Measurements from ENCODE around the gene CCDC88B.

Gene CCDC88B

DNA sequence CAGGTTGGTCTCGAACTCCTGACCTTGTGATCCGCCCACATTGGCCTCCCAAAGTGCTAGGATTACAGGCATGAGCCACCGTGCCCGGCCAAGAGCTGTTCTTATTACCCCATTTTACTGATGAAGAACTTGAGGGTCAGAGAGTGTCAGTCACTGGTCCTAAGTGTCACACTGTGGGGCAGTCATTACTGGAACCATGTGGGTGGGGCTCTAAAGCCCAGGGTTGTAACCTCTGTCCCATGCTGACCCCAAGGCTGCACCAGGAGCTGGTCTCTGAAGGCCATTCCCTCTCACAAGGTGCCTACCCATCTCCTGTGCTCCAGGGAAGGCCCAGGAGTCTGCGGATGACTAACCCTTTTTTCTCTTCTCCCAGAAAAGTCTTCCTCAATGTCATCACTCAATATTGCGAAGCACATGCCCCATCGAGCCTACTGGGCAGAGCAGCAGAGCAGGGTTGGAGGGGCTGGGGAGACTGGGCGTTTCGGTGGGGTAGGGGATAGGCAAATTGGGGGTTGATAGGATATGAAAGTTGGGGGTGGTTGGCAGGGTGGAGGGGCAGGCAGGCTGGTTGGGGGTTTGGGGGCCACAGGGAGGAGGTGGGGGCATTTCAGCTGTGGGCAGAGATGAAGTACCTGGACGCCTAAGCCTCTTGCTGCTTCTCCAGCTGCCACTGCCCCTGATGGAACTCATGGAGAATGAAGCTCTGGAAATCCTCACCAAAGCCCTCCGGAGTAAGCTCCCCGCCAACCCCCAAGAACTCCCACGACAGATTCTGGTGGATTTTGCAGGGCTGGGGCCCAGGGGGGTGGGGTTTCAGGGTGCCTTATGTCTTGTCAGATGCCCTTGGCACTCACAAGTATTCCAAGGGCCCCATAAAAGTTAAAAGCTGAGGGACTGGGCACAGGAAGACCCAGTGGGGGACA lies 36.6 kb upstream of the CCDC88B start:
- no peak for DNase-seq (ENCODE audit: low spot score)
- TF ChIP-seq CTCF (IDR thresholded peaks at IDR 0.05; ENCODE audit: extremely low read depth, missing control alignments): no peak

- TF ChIP-seq CTCF (IDR thresholded peaks at IDR 0.05; ENCODE audit: extremely low read depth, missing control alignments): no peak
Measured at GRCh38 chr11:64304032-64304315, 36.0 kb upstream of the CCDC88B start.

GRCh38 chr11:64304316-64305072 lies 35.5 kb upstream of the CCDC88B start:
- DNase-seq (ENCODE audit: low spot score): peak; percentile 88
- TF ChIP-seq CTCF (IDR thresholded peaks at IDR 0.05; ENCODE audit: extremely low read depth, missing control alignments): peak; percentile 91

More at GRCh38 chr11:64304032-64304315, 36.0 kb upstream of the CCDC88B start:
- no peak for DNase-seq (ENCODE audit: low spot score)

DNA sequence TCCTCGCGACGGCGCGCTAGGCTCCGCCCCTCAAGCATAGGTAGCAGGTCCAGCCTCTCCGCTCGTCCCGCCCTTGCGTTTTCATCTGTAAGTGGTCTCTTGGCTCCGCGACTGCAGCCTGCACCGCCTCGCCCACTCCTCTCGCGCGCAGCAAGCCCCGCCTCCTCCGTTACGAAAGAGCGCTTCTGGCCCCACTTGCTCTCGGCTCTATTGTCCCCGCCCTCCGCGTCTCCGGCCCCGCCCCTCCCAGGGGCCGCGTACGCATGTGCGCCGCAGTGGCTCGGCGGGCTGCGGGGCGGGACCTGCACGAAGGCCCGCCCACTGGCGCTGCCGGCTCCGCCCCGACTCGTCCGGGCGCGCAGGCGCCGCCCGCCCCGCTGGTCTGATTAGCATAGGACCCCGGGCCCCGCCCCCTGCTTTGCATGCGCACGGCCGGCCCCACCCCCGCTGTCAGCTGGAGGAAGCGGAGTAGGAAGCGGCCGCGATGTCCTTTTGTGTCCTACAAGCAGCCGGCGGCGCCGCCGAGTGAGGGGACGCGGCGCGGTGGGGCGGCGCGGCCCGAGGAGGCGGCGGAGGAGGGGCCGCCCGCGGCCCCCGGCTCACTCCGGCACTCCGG lies 34.8 kb upstream of the CCDC88B start, which contains the start of gene ESRRA:
Gene ESRRA, plus strand, starts transcription at position 450 of the 616 bp plus-strand sequence. CDS start 1,656 bp downstream, outside the sequence.
- no peak for TF ChIP-seq CTCF (IDR thresholded peaks at IDR 0.05; ENCODE audit: extremely low read depth, missing control alignments)

DNA sequence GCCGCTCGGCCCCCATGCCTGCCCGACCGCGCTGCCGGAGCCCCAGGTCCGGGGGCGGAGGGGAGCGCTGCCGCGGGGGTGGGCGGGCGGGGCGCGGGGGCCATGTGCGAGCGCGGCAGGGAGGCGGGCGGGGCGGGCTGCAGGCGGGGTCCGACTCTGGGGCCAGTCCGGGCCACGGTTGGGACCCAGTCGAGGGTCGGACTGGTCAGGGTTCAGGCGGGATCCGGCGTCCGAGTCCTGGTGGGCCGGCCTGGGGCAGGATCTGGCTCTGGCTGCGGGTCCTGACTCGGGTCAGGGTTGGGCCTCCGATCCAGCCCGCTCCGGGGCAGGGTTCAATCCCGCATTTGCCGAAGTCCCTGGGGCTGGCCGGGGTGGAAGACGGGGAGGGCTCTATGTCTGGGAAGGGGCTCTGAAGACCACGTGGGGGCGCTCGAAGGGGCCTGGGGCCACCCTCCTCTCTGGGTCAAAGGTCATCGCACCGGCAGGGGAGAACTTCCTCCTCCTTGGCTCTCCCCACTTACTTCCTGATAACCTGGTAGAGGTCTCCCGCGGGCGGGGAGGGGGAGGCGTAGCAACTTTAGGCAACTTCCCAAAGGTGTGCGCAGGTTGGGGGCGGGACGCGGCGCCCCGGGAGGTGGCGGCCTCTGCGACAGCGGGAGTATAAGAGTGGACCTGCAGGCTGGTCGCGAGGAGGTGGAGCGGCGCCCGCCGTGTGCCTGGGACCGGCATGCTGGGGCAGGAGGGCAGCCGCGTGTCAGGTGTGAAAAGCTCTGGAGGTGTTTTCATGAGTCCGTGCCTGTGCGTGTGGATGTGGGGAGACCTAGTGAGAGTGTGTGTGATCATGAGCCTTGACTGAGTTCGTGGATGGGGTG lies 34.1 kb upstream of the CCDC88B start:
- DNase-seq (ENCODE audit: low spot score): peak; percentile 69
- TF ChIP-seq CTCF (IDR thresholded peaks at IDR 0.05; ENCODE audit: extremely low read depth, missing control alignments): peak; percentile 30

More for the DNA sequence above, 34.8 kb upstream of the CCDC88B start, which contains the start of gene ESRRA:
- peak; percentile 100 for DNase-seq (ENCODE audit: low spot score)

DNA sequence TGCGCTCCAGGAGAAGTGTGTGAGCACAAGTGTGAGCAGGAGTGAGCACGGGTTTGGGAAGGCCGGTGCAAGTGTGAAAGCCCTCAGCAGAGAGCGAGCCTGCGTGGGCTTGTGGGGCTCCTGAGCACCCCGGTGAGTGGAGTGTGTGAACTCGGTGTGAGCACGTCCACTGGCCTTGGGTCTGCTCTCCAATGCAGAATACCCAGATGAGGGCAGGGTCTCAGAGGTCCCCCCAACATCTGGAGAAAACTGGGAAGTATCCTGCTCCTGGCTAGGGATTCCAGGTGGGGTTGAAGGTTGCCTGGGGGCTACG lies 33.5 kb upstream of the CCDC88B start:
- DNase-seq (ENCODE audit: low spot score): no peak
- TF ChIP-seq CTCF (IDR thresholded peaks at IDR 0.05; ENCODE audit: extremely low read depth, missing control alignments): no peak

Measured in GM20000 (cell line).